NCI-H2227 treated with DMSO at 0.1 percent for 48 hours (cell line): ENCODE measurements around the gene KIF1A.
"Not testable (repeated sequence)": the region's sequence is repeated elsewhere in the genome, so short reads cannot be mapped to it uniquely, and the experiment has no call there.

Experiments
- DNase-seq: peaks from one replicate; lab custom pipeline; 2025; lab: John Stamatoyannopoulos, UW

KIF1A gene

DNA sequence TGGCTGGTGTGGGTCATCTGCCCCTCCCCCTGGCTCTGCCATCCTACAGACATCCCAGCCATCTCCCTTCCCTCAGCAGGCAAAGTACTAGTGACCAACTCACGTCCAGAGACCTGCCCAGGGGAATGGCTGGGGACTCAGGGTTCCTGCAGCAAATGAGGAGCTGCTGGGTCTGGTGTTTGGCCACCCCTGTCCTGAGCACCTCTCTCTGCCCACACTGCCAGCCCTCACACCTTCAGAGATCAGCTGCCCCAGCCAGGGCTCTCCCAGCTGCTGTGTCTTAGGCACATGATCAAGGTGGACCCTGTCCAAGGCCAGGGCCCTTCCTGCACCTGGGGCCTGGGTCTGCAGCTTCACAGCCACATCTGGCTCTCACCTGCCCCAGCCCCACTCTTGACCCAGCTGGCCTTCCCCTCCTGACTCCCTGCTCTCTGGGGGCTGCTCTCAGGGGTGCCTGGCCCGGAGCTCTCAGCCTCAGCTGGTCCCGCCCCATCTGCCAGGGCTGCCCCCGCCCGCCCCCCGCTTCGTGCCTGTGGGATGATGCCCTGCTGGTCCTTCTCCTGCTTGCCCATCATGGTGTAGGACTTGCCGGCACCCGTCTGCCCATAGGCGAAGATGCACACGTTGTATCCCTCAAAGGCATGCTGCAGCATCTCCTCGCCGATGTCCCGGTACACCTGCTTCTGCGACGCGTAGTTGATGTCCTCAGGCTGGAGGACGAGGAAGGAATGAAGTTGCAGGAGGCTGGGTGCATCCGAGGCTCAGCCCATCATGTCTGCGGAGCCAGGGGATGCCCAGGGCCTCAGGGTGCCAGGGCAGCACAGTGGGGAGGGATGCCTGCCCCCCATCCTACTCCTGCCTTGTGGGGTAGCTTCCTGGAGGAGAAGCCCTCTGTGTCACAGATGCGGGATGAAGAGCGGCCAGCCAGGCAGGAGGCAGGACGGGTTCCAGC lies 32.2 kb downstream of the KIF1A start:
- no peak for DNase-seq

- DNase-seq: no peak
These were observed 33.1 kb downstream of the KIF1A start for GRCh38 chr2:240786871-240787311.

- DNase-seq: no peak
These were observed 33.6 kb downstream of the KIF1A start for GRCh38 chr2:240786355-240786841.

DNA sequence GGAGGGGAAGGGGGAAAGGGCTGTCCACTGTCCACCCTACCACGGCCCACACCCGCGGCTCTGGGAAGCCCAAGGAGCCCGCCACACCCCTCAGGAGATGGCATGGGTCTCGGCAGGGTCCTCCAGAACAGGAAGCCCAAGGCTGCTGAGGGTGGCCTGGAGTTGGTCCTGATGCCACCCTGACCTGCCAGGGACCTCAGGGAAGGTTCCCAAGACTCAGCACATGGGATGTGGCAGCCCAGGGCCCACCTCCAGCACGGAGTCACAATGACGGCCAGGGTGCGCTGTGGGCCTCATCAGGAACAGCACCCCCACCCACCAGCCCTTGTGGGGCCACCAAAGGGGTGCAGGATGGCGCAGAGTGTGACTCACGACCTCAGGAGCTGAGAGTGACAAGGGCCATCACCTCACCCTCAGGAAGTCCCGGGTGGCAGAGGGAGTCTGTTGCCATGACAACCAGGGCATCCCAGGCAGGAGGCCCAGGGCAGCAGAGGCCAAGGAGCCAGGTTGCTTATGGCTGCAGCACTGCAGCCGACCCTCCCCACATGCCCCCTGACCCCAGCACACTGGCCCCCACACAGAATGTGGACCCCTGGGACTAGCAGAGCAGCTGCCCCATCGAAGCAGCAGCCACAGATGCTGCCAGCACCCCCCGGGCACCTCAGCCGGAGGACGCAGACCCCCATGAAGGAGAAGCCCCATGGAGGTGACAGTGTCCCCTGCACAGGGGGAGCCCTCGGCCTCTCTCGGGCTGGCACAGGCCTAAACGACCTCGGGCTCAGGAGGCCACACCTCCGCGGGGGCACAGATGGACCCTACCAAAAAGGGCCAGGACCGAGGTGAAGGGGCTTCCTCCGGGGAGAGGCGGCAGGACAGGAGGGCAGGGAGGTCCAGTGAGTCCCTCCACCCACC lies 34.3 kb downstream of the KIF1A start:
- no peak for DNase-seq

- DNase-seq: no peak
These were observed 35.2 kb downstream of the KIF1A start for GRCh38 chr2:240784629-240785423.

DNA sequence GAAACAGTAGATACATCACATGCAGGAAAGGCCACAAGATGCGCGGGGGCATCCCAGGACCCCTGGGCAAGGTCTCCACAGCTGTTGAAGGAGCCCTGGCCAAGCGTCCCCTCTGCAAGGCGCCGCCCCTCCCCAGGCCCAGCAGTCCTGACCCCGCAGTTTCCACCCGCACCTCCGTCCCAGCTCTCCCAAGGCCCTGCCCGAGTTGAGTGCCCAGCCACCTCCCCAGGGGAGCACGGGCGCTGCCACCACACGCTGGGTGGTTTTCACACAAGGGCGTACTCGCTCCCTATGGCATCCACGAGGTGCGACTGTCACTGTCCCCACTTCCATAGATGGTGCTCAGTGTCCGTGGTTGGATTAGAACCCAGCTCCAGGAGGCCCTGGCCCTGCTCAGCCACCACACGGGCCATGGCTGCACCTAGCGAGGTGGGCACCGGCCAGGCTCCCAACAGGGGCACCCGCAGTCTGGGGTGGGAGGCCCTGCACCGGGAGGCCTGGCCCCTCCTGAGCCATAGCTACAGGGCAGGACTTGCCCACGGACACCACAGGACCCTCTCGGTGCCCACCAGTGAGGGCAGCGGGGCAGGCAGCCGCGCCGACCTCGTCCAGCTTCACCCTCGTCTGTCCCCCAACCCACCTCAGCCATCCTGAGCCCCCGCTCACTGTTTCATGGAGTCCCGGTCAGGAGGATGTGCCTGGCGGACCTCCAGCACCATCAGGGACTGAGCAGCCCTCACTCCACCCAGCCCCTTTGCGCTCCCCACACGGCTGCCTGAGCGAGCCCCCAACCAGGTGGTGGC lies 36.0 kb downstream of the KIF1A start:
- DNase-seq: no peak

GRCh38 chr2:240782886-240783818 lies 36.9 kb downstream of the KIF1A start:
- no peak for DNase-seq

GRCh38 chr2:240782221-240782885 lies 37.7 kb downstream of the KIF1A start:
- DNase-seq: no peak

GRCh38 chr2:240781471-240782220 lies 38.4 kb downstream of the KIF1A start:
- DNase-seq: no peak

DNA sequence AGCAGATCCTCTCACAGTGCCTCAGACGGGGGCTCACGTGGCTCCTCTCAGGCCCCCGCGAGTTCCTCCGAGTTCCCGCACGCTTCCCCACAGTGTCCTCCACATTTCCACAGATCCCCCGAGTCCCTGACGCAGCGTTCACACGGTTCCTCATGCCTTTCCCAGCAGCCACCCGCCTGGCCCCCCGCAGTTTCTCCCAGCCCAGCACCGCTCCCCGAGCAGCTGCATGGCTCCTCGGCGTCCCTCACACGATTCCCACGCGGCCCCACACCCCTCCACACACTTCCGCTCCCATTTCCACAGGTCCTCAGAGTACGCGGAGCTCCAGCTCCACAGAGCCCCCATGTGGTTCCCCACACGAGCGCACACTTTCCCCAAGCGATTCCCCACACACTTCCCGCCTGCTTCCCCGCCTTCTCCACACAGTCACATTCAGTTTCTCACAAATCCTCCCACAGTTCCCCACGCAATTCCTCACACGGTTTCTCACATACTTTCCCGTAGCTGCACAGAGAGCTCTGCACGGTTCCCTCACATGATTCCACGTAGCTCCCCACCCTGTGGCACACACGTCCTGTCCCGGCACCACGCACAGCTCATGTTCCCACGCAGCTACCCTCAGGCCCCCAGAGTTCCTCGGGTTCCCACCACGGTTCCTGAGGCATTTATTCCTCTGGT lies 39.9 kb downstream of the KIF1A start:
- no peak for DNase-seq

- DNase-seq: not testable (repeated sequence)
These were observed 40.7 kb downstream of the KIF1A start for GRCh38 chr2:240779250-240779832.

GRCh38 chr2:240778426-240778825 lies 41.6 kb downstream of the KIF1A start:
- DNase-seq: no peak

DNA sequence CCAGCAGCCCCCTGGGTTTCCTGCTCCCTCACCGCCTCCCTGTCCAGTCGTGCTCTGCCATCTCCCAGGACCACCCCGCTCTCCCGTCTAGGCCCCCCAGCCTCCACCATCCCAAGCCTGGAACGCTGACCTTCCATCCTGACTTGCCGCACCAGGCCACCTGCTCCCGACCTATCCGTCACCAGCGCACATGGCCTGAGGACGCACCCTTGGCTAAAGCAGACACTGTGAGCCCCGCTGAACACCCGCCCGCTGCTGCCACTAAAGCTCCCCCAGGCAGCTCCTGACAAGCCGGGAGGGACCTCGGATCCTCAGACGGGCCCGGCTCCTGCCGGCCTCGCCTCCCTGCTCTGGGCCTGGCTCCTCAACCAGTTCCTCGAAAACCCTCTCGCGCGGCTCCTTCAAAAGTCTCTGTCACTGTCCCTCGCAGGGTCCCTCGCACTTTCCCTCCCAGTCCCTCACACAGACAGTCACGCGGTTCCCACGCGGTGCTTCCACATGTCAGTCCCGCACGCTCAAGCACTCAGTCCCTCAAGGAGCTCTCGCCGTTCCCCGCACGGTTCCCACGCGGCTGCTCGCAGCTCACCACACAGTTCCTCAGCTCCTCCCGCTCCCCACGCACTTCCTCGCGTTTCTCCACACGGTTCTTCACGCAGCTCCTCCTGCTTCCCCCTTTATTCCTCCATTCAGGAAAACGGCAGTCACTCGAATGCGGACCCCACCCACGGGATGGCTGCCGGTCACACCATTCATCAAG lies 42.4 kb downstream of the KIF1A start:
- DNase-seq: no peak

DNA sequence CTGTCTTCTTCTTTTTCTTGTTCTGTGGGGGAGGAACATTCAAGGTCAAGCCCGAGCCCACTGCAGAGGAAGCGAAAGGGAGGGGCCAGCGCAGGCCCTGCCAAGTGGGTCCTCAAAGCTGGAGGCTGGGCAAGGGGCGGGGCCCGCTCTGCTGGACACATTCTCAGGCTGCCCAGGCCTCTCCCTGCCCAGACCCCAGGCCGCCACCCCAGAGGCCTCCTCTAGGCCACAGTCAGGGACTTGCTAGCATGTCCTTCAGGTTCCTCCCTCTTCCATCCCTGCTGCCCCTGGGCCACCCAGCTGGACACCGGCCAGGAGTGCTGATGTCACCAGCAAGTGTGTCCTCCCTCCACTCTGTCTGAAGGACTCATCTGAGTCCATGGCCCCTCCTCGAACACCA lies 44.1 kb downstream of the KIF1A start:
- DNase-seq: no peak

- DNase-seq: no peak
These were observed 45.2 kb downstream of the KIF1A start for GRCh38 chr2:240774856-240775255.

DNA sequence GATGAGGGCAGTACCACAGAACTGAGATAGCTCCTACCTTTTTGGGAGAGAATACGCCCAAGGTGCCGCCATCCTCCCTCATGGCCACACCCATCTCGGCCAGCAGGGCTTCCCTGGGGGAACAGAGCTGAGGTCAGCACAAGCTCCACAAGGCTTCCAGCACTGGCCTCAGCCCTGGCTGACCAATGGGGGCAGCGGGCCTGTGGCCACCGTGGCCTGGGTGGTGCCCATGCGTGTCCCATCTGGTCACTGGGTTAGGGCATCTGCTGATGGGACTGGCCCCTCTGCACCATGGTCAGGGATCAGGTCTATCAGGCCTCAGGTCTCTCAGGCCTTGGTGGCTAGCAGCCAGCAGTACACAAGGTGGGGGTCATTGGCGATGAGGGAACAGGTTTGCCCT lies 50.9 kb downstream of the KIF1A start:
- no peak for DNase-seq

DNA sequence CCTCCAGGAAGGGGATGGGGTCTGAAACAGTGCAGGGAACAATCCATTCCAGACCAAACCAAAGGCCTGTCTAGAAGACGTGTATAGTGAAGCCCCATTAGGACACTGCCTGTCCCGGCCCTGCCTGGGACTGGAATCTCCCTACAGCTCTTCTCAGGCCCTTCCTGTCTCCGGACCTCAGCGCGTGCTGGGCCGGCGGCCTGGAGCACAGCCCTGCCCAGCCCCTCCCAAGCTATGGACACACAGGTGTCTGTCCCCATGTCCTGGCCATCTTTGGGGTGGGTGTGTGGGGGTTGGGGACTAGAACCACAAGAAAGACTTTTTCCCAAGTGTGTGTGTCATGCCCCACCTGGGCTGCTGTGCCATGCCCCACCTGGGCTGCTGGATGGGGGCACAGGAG lies 51.8 kb downstream of the KIF1A start:
- DNase-seq: no peak
